Prostate gland (tissue), 2 donors: ENCODE measurements around the gene GPC5. TPM values are rescaled to one million over a fixed set of nuclear protein-coding genes. Genes with fewer than 3 reads are reported as not detected.

ENCODE experiments used
- DNase-seq: peaks from one replicate; pipeline ENCODE4 v3.0.0-alpha.2; 2019; ENCODE audit warnings: low spot score
- H3K27ac ChIP-seq, 2 donors: fragments of 200-600 bp; sonication (generic); 2 replicates each; pipeline ENCODE4 v1.5.1; 2017 to 2019
- H3K27me3 ChIP-seq: fragments of 200-600 bp; sonication (generic); replicated peaks from 2 replicates; pipeline ENCODE4 v1.5.1; 2019; ENCODE audit not compliant: insufficient read depth
- H3K36me3 ChIP-seq, 2 donors: fragments of 200-600 bp; sonication (generic); 1 replicate in 1 of 2; 2 replicates in 1 of 2; pipeline versions ENCODE4 v1.5.1 to v1.8.1; 2017 to 2019
- H3K4me1 ChIP-seq: fragments of 200-600 bp; sonication (generic); replicated peaks from 2 replicates; pipeline ENCODE4 v1.5.1; 2019
- H3K4me3 ChIP-seq, 2 donors: fragments of 200-600 bp; sonication (generic); 2 replicates each; pipeline ENCODE4 v1.5.1; 2017 to 2019
- H3K9me3 ChIP-seq: fragments of 200-600 bp; sonication (generic); 2 replicates; pipeline ENCODE4 v1.5.1; 2017
- POLR2A ChIP-seq: fragments of 450-650 bp; IDR thresholded peaks from one replicate; pipeline ENCODE4 v1.6.1; 2016; ENCODE audit warnings: antibody characterized with exemption, mild to moderate bottlenecking
- POLR2AphosphoS5 ChIP-seq: sonication (generic); formaldehyde crosslinking; IDR thresholded peaks from one replicate; pipeline ENCODE4 v1.6.1; 2017; ENCODE audit warnings: antibody characterized with exemption
- WGBS: methylation state at CpG from one replicate; pipeline ENCODE4 v1.1.5; 2018; 5-methylcytosine and 5-hydroxymethylcytosine counted together
- intact Hi-C: fragments of 100-400 bp; cut with DNase I; formaldehyde crosslinking; loops from one replicate; pipeline ENCODE4 v1.14.2; 2022
- total RNA-seq, 2 donors: library from RNA; depleted of rRNA; stranded (reverse); fragments of >200 nt; gene quantifications; one replicate each; pipeline ENCODE4 v1.1.0, GENCODE V29; 2016
- TF ChIP-seq, protein P1 (sequence below), 4 experiments: fragments of 200-600 bp in 2 of 4; fragments of 450-650 bp in 2 of 4; sonication (generic) in 2 of 4; IDR thresholded peaks; 1 replicate in 3 of 4; 2 replicates in 1 of 4; pipeline ENCODE4 v1.5.1; 2016 to 2019; ENCODE audit warnings: antibody characterized with exemption in 4 of 4, mild to moderate bottlenecking in 2 of 4, moderate library complexity in 2 of 4

Gene GPC5
- total RNA-seq, 2 donors from 2014 or later = 0.23 to 35.0 TPM

DNA sequence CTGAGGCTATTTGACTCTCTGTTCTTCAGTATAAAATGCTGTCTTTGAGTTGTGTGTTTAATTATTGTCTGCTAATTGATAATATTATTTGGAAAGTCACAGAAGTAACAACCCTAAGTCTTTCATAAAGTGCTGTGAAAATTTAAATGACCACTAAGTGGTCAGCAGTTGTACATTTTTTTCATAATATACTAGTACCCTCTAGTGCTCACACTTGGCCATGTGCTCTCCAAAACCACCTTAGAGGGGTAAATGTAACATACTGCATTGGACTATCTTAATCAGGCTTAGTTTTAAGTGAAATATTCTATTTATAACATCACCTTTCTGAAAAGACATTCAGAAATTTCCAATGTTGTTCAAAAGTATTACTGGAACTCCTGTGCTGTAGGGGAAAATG, 745.3 kb downstream of the GPC5 start:
- intact Hi-C loops = no loop called here
- no peak for TF ChIP-seq POLR2AphosphoS5
- no peak for TF ChIP-seq POLR2A
- TF ChIP-seq, protein P1, sequence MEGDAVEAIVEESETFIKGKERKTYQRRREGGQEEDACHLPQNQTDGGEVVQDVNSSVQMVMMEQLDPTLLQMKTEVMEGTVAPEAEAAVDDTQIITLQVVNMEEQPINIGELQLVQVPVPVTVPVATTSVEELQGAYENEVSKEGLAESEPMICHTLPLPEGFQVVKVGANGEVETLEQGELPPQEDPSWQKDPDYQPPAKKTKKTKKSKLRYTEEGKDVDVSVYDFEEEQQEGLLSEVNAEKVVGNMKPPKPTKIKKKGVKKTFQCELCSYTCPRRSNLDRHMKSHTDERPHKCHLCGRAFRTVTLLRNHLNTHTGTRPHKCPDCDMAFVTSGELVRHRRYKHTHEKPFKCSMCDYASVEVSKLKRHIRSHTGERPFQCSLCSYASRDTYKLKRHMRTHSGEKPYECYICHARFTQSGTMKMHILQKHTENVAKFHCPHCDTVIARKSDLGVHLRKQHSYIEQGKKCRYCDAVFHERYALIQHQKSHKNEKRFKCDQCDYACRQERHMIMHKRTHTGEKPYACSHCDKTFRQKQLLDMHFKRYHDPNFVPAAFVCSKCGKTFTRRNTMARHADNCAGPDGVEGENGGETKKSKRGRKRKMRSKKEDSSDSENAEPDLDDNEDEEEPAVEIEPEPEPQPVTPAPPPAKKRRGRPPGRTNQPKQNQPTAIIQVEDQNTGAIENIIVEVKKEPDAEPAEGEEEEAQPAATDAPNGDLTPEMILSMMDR (IDR thresholded peaks at IDR 0.05) = no peak
- H3K27me3 ChIP-seq = no peaks in the 10 kb centered on the region
- no peaks in the 10 kb centered on the region for H3K4me1 ChIP-seq
- no peak overlapping the region for H3K27ac ChIP-seq
- no peaks in the 10 kb centered on the region for H3K36me3 ChIP-seq
- DNase-seq = no peak
- no peaks in the 10 kb centered on the region for H3K9me3 ChIP-seq
- no peak overlapping the region for H3K4me3 ChIP-seq

DNA sequence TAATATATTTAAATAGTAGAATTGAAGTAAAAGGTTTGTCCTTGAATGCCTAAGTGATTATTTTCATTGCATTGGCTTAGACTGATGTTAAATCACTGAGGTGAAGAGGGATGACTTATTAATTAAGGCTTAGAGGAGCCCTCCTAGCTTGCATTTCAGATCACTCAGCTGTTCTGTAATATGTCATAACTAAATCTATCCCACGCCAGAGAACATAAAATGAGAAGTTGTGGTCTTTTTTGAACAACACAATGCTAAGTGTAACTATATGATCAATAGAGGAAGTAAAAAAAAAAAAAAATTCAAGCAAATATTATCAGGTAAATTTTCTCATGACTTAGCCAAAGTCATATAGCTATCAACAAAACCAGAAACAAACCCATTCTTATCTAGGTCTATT, 752.2 kb downstream of the GPC5 start:
- no peaks in the 10 kb centered on the region for H3K4me1 ChIP-seq
- no peaks in the 10 kb centered on the region for H3K27me3 ChIP-seq
- TF ChIP-seq POLR2AphosphoS5 (no peak), POLR2A (no peak)
- TF ChIP-seq, protein P1 (IDR thresholded peaks at IDR 0.05) = no peak
- no peak overlapping the region for H3K27ac ChIP-seq
- H3K36me3 ChIP-seq = no peaks in the 10 kb centered on the region
- 81% methylated on average over 1 of the region's 1 CpG for WGBS
- intact Hi-C loops = no loop called here
- no peaks in the 10 kb centered on the region for H3K9me3 ChIP-seq
- DNase-seq = no peak
- H3K4me3 ChIP-seq = no peak overlapping the region

DNA sequence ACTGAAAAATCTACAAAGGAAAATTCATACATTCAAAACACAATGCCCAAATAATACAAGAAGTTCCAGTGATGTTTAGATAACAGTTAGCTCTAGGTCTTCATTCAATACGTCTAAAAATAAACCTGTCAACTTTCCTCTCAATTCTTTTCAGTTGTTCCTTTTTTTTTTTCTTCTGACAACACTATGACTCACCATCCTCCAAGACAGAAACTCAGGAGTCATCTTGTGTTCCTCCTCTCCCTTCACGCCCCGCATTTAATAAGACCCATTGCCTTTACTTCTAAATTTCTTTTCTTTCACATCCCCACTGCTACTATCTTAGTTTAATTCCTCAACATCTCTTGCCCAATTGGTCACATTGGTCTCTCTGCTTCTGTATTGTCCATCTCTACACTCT, 759.9 kb downstream of the GPC5 start:
- DNase-seq = no peak
- H3K27me3 ChIP-seq = no peaks in the 10 kb centered on the region
- intact Hi-C loops = no loop called here
- no peaks in the 10 kb centered on the region for H3K36me3 ChIP-seq
- no peaks in the 10 kb centered on the region for H3K9me3 ChIP-seq
- WGBS = 34% methylated on average over 3 of the region's 3 CpGs
- no peaks in the 10 kb centered on the region for H3K4me1 ChIP-seq
- H3K27ac ChIP-seq = no peak overlapping the region
- no peak overlapping the region for H3K4me3 ChIP-seq
- TF ChIP-seq POLR2AphosphoS5 = no peak
- no peak for TF ChIP-seq POLR2A
- TF ChIP-seq, protein P1 (IDR thresholded peaks at IDR 0.05) = no peak

DNA sequence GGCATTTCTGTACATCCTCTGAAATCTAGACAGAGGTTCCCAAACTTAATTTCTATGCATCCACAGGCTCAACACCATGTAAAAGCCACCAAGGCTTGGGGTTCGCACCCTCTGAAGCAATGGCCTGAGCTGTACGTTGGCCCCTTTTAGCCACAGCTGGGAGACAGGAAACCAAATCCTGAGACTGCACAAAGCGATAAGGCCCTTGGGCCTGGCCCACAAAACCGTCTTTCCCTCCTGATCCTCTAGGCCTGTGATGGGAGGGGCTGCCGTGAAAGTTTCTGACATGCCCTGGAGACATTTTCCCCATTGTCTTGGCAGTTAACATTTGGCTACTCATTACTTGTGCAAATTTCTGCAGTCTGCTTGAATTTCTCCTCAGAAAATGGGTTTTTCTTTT, 766.4 kb downstream of the GPC5 start:
- no peaks in the 10 kb centered on the region for H3K36me3 ChIP-seq
- H3K4me1 ChIP-seq = no peaks in the 10 kb centered on the region
- no peaks in the 10 kb centered on the region for H3K27me3 ChIP-seq
- intact Hi-C loops = no loop called here
- TF ChIP-seq, protein P1 (IDR thresholded peaks at IDR 0.05) = no peak
- TF ChIP-seq POLR2A (no peak), POLR2AphosphoS5 (no peak)
- H3K9me3 ChIP-seq = no peaks in the 10 kb centered on the region
- DNase-seq = no peak
- H3K27ac ChIP-seq = no peak overlapping the region
- no peak overlapping the region for H3K4me3 ChIP-seq
- WGBS = 67% methylated on average over 5 of the region's 5 CpGs

DNA sequence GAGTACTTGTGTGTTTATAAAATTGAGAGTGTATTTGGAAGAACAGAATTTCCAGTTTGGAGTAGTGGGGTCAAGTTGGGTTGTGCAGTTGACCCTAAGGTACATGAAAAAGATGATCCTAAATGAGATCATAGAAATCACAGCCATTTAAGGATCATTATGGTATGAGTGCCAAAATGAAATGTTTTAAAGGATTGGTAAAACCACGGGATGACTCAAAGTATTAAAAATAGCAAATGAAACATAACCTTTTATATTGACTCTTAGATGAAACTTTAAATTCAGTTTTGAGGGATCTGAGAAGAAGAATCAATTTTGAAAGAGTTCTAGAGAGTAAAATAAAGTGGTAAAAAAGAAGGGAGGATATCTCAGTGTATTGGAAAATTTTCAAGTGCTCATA, 773.8 kb downstream of the GPC5 start:
- H3K4me3 ChIP-seq = no peak overlapping the region
- H3K4me1 ChIP-seq = no peaks in the 10 kb centered on the region
- no peak for DNase-seq
- no peaks in the 10 kb centered on the region for H3K9me3 ChIP-seq
- TF ChIP-seq POLR2AphosphoS5 = no peak
- TF ChIP-seq POLR2A = no peak
- TF ChIP-seq, protein P1 (IDR thresholded peaks at IDR 0.05) = no peak
- intact Hi-C loops = no loop called here
- WGBS = 66% methylated on average over 1 of the region's 1 CpG
- H3K27me3 ChIP-seq = no peaks in the 10 kb centered on the region
- no peaks in the 10 kb centered on the region for H3K36me3 ChIP-seq
- no peak overlapping the region for H3K27ac ChIP-seq
